Aorta (tissue), 5 donors: Measurements from ENCODE around the gene AUH. TPM values are rescaled to one million over a fixed set of nuclear protein-coding genes. Genes with fewer than 3 reads are reported as not detected.
A peak's percentile ranks its signal among the peaks of the same experiment; 100 is the strongest.
"Not testable (repeated sequence)": the region's sequence is repeated elsewhere in the genome, so short reads cannot be mapped to it uniquely, and the experiment has no call there.

ENCODE experiments used
- ATAC-seq: fragments of 200-7000 bp; cut with Tn5 transposase; one replicate; pipeline ENCODE4 v1.9.1; 2022; ENCODE audit warnings: moderate library complexity; ENCODE audit not compliant: low FRiP score
- DNase-seq, 2 donors: peaks; one replicate each; pipeline ENCODE4 v3.0.0-alpha.2; 2020
- H3K27ac ChIP-seq, 2 donors: one replicate each; pipeline ENCODE4 v1.5.1; 2013; ENCODE audit warnings: low read length in 2 of 2, mild to moderate bottlenecking in 2 of 2, moderate library complexity in 2 of 2, control low read depth in 1 of 2, inconsistent platforms in 1 of 2, low read depth in 1 of 2
- H3K27me3 ChIP-seq, 2 donors: one replicate each; pipeline ENCODE4 v1.6.1; 2013; ENCODE audit warnings: control low read depth in 1 of 2, low read length in 1 of 2, mild to moderate bottlenecking in 1 of 2, moderate library complexity in 1 of 2; ENCODE audit not compliant: insufficient read depth in 2 of 2, control insufficient read depth in 1 of 2
- H3K36me3 ChIP-seq, 2 donors: one replicate each; pipeline ENCODE4 v1.6.1; 2013; ENCODE audit warnings: control low read depth in 1 of 2, low read length in 1 of 2, mild to moderate bottlenecking in 1 of 2; ENCODE audit not compliant: insufficient read depth in 2 of 2, control insufficient read depth in 1 of 2
- H3K4me1 ChIP-seq, 2 donors: one replicate each; pipeline ENCODE4 v1.6.1; 2013; ENCODE audit warnings: low read length in 2 of 2, control low read depth in 1 of 2, mild to moderate bottlenecking in 1 of 2, moderate library complexity in 1 of 2; ENCODE audit not compliant: insufficient read depth in 2 of 2, control insufficient read depth in 1 of 2
- H3K4me3 ChIP-seq, 2 donors: one replicate each; pipeline ENCODE4 v1.5.1; 2013; ENCODE audit warnings: low read length in 2 of 2, control low read depth in 1 of 2, mild to moderate bottlenecking in 1 of 2
- H3K9me3 ChIP-seq: one replicate; pipeline ENCODE4 v1.6.1; 2013; ENCODE audit warnings: mild to moderate bottlenecking, low read length; ENCODE audit not compliant: control insufficient read depth
- WGBS, 2 donors: extraction: QIAGEN DNeasy Blood & Tissue Kit; methylation state at CpG; one replicate each; pipeline ENCODE4 v1.1.7; 2013; 5-methylcytosine and 5-hydroxymethylcytosine counted together
- intact Hi-C, 2 donors: fragments of 100-400 bp; cut with DNase I; formaldehyde crosslinking; loops; one replicate each; pipeline versions ENCODE4 v1.14.2 to v1.15.0; 2022
- polyA plus RNA-seq, 2 donors: library from polyadenylated mRNA; stranded (reverse); fragments of 200-250 nt; gene quantifications; one replicate each; pipeline ENCODE4 v1.2.3, GENCODE V29; 2013
- total RNA-seq, 2 donors: library from RNA; stranded (reverse); fragmentation: NEBNext Ultra II Directional; extraction: Animal tissue kit (Norgen Biotek cat#: 25700); gene quantifications; one replicate each; pipeline ENCODE4 v1.2.1, GENCODE V29; 2021
- donor health status: healthy with polysubstance abuse.
- donor health status: Bipolar disorder and iron deficiency.
- donor health status: DM: no; HTN: no; CAD: no.
- donor health status: DM: no; HTN: no; CAD: no.
- donor health status: DM: yes; HTN: yes; CAD: no.

Gene AUH
- total and polyA plus RNA-seq, 4 donors, result 12.4 to 25.7 (median 14.4) TPM

DNA sequence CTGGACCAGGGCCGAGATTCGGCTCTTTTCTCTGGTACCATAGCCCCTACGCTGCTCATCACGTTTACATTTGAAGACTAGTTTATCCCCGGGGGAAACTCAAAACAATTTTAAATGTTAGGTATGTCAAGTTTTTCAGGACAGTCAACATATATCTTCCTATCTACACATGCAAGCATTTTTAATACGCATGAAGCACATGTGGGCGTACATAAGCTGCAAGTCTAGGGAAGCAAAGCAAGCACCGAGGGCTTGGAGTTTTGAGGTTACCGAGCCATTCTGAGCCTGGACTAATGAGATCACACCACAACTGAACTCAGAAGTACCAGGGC lies 154.4 kb downstream of the AUH start:
- H3K27me3 ChIP-seq, result no peaks in the 10 kb centered on the region
- H3K36me3 ChIP-seq, result no peaks in the 10 kb centered on the region
- ATAC-seq, result no peak
- intact Hi-C loops, result loop anchor here in 1 of 2 donors (5.0 kb wide), 1 partner anchor 155 kb away; the partner anchor contains the start of gene AUH
- H3K4me1 ChIP-seq, result peaks cover 0 to 3% of the 10 kb centered on the region in 2 donors
- no peak overlapping the region for H3K4me3 ChIP-seq
- peak overlapping the region in 1 of 2 donors; percentile 34 for H3K27ac ChIP-seq
- H3K9me3 ChIP-seq, result no peaks in the 10 kb centered on the region
- no peak for DNase-seq
- 93 to 94% methylated on average over 9 of the region's 9 CpGs for WGBS, 2 donors

GRCh38 chr9:91206806-91207205 lies 154.9 kb downstream of the AUH start:
- H3K36me3 ChIP-seq, result no peaks in the 10 kb centered on the region
- no peak for DNase-seq
- no peak overlapping the region for H3K27ac ChIP-seq
- 81 to 95% methylated on average over 1 of the region's 1 CpG for WGBS, 2 donors
- H3K9me3 ChIP-seq, result no peaks in the 10 kb centered on the region
- H3K4me3 ChIP-seq, result no peak overlapping the region
- intact Hi-C loops, result loop anchor here in 1 of 2 donors (5.0 kb wide), 1 partner anchor 155 kb away; the partner anchor contains the start of gene AUH
- ATAC-seq, result no peak
- H3K27me3 ChIP-seq, result no peaks in the 10 kb centered on the region
- peaks cover 0 to 3% of the 10 kb centered on the region in 2 donors for H3K4me1 ChIP-seq

DNA sequence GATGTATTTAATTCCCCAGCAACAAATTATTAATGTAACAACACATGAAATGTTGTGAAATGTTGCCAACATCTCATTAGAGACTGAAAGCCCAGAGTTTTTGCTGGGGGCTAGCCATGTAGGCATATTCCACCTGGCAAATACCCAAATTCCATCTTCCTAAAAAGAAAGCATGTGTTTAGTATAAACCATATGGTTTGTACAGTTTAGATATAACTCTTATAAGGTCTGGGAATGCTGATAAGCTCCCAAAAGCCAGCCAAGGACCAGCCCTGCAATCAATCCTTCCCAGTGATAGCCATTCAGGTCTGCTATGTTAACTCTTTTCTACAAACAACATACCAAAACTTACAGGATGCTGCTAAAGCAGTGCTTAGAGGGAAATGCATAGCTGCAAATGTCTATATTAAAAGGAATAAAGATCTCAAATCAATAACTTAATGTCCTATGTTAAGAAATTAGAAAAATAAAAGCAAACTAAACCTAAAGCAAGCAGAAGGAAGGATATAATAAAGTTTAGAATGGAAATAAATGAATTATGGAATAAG lies 158.9 kb downstream of the AUH start:
- Histone ChIP-seq H3K36me3 (no peaks in the 10 kb centered on the region), H3K4me3 (no peak overlapping the region), H3K27ac (no peak overlapping the region), H3K9me3 (no peaks in the 10 kb centered on the region), H3K4me1 (peaks cover 0 to 3% of the 10 kb centered on the region in 2 donors), H3K27me3 (no peaks in the 10 kb centered on the region)
- intact Hi-C loops, result no loop called here
- DNase-seq, result no peak
- no peak for ATAC-seq

DNA sequence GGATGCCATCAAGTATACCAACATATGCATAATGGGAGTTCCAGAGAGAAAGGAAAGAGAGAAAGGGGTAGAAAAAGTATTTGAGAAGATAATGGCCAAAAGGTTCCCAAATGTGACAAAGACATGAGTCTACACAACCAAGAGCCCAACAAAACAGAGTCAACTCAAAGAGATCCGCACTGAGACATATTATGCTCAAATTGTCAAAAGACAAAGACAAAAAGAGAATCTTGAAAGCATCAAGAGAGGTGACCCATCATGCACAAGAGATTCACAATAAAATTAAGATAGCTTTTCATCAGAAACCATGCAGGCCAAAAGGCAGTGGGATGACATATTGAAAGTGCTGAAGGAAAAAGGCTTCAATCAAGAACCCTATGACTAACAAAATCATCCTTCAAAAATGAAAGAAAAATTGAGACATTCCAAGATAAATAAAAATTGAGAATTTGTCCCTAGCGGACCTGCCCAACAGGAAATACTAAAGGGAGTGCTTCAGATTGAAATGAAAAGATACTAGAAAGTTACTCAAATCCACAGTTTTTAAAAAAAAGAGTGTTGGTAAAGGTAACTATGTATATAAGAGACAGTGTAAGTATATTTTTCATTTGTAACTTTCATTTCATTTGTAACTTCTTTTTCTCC lies 160.9 kb downstream of the AUH start:
- Histone ChIP-seq H3K27ac (no peak overlapping the region), H3K36me3 (no peaks in the 10 kb centered on the region), H3K9me3 (no peaks in the 10 kb centered on the region), H3K27me3 (no peaks in the 10 kb centered on the region), H3K4me1 (no peaks in the 10 kb centered on the region), H3K4me3 (no peak overlapping the region)
- 64 to 65% methylated on average over 2 of the region's 2 CpGs for WGBS, 2 donors
- intact Hi-C loops, result no loop called here
- no peak for ATAC-seq
- DNase-seq, result no peak

- Histone ChIP-seq H3K27me3 (no peaks in the 10 kb centered on the region), H3K4me1 (no peaks in the 10 kb centered on the region), H3K36me3 (no peaks in the 10 kb centered on the region), H3K9me3 (no peaks in the 10 kb centered on the region), H3K27ac (no peak overlapping the region), H3K4me3 (no peak overlapping the region)
- WGBS, 2 donors, result 60 to 89% methylated on average over 1 of the region's 1 CpG
- no peak for ATAC-seq
- intact Hi-C loops, result loop anchor here in 1 of 2 donors (10.0 kb wide), 2 partner anchors 285 to 1195 kb away; no protein-coding TSS in a partner anchor
- DNase-seq, result no peak
Measured at GRCh38 chr9:91199739-91200497, 161.8 kb downstream of the AUH start.

GRCh38 chr9:91198881-91199280 lies 162.8 kb downstream of the AUH start:
- H3K4me3 ChIP-seq, DNase-seq, H3K4me1 ChIP-seq, H3K9me3 ChIP-seq, ATAC-seq, H3K27ac ChIP-seq, H3K36me3 ChIP-seq, H3K27me3 ChIP-seq: not testable (repeated sequence)
- intact Hi-C loops, result loop anchor here in 1 of 2 donors (10.0 kb wide), 2 partner anchors 284 to 1194 kb away; no protein-coding TSS in a partner anchor
- 94 to 96% methylated on average over 5 of the region's 5 CpGs for WGBS, 2 donors

- Histone ChIP-seq H3K27ac (no peak overlapping the region), H3K4me1 (no peaks in the 10 kb centered on the region), H3K36me3 (no peaks in the 10 kb centered on the region), H3K27me3 (no peaks in the 10 kb centered on the region), H3K9me3 (no peaks in the 10 kb centered on the region), H3K4me3 (no peak overlapping the region)
- ATAC-seq, result no peak
- intact Hi-C loops, result loop anchor here in 1 of 2 donors (10.0 kb wide), 2 partner anchors 284 to 1194 kb away; no protein-coding TSS in a partner anchor
- DNase-seq, result no peak
Measured at GRCh38 chr9:91198405-91198804, 163.3 kb downstream of the AUH start.

GRCh38 chr9:91197232-91198181 lies 164.2 kb downstream of the AUH start:
- H3K27ac ChIP-seq, result no peak overlapping the region
- no peaks in the 10 kb centered on the region for H3K27me3 ChIP-seq
- no peaks in the 10 kb centered on the region for H3K9me3 ChIP-seq
- intact Hi-C loops, result loop anchor here in 1 of 2 donors (10.0 kb wide), 2 partner anchors 283 to 1193 kb away; no protein-coding TSS in a partner anchor
- H3K4me3 ChIP-seq, result no peak overlapping the region
- WGBS, 2 donors, result 80% methylated on average over 13 of the region's 13 CpGs
- no peaks in the 10 kb centered on the region for H3K36me3 ChIP-seq
- no peaks in the 10 kb centered on the region for H3K4me1 ChIP-seq
- ATAC-seq (peak; percentile 77), DNase-seq (peak in 1 of 2 donors; percentile 83)
